ENCODE measurements around the gene ZSCAN26. TPM values are rescaled to one million over a fixed set of nuclear protein-coding genes. Genes with fewer than 3 reads are reported as not detected.
"Not testable (repeated sequence)": the region's sequence is repeated elsewhere in the genome, so short reads cannot be mapped to it uniquely, and the experiment has no call there.

The ZSCAN26 gene
- total and polyA plus RNA-seq, 4 donors: 2.8 to 9.7 (median 6.1) TPM

GRCh38 chr6:28315628-28316027 lies 48.7 kb downstream of the ZSCAN26 start:
- Histone ChIP-seq H3K36me3 (ENCODE audit: control insufficient read depth in 4 of 4, insufficient read depth in 3 of 4, low read depth in 1 of 4, low read length in 3 of 4) (no peaks in the 10 kb centered on the region), H3K27me3 (ENCODE audit: control insufficient read depth in 4 of 4, insufficient read depth in 4 of 4, low read length in 3 of 4) (no peaks in the 10 kb centered on the region), H3K4me3 (ENCODE audit: low read depth in 1 of 3, low read length in 3 of 3) (no peak overlapping the region), H3K27ac (ENCODE audit: low read depth in 1 of 2, low read length in 2 of 2) (no peak overlapping the region), H3K9me3 (ENCODE audit: control insufficient read depth in 4 of 4, low read length in 3 of 4) (peaks cover 0 to 6% (median 4%) of the 10 kb centered on the region in 4 donors), H3K4me1 (ENCODE audit: control insufficient read depth in 4 of 4, insufficient read depth in 4 of 4, low read length in 3 of 4) (no peaks in the 10 kb centered on the region), H3K9ac (ENCODE audit: low read depth in 1 of 2, low read length in 2 of 2) (no peak overlapping the region)
- no peak for DNase-seq (ENCODE audit: low spot score)
- 83% methylated on average over 3 of the region's 3 CpGs for WGBS
- TF ChIP-seq, protein P1, sequence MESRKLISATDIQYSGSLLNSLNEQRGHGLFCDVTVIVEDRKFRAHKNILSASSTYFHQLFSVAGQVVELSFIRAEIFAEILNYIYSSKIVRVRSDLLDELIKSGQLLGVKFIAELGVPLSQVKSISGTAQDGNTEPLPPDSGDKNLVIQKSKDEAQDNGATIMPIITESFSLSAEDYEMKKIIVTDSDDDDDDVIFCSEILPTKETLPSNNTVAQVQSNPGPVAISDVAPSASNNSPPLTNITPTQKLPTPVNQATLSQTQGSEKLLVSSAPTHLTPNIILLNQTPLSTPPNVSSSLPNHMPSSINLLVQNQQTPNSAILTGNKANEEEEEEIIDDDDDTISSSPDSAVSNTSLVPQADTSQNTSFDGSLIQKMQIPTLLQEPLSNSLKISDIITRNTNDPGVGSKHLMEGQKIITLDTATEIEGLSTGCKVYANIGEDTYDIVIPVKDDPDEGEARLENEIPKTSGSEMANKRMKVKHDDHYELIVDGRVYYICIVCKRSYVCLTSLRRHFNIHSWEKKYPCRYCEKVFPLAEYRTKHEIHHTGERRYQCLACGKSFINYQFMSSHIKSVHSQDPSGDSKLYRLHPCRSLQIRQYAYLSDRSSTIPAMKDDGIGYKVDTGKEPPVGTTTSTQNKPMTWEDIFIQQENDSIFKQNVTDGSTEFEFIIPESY (IDR thresholded peaks at IDR 0.05): no peak
- TF ChIP-seq, protein P2, sequence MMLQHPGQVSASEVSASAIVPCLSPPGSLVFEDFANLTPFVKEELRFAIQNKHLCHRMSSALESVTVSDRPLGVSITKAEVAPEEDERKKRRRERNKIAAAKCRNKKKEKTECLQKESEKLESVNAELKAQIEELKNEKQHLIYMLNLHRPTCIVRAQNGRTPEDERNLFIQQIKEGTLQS (IDR thresholded peaks at IDR 0.05): no peak
- no peak for TF ChIP-seq HNF4A (conservative IDR thresholded peaks at IDR 0.05)
- TF ChIP-seq, protein P3, sequence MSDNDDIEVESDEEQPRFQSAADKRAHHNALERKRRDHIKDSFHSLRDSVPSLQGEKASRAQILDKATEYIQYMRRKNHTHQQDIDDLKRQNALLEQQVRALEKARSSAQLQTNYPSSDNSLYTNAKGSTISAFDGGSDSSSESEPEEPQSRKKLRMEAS (IDR thresholded peaks at IDR 0.05): no peak

DNA sequence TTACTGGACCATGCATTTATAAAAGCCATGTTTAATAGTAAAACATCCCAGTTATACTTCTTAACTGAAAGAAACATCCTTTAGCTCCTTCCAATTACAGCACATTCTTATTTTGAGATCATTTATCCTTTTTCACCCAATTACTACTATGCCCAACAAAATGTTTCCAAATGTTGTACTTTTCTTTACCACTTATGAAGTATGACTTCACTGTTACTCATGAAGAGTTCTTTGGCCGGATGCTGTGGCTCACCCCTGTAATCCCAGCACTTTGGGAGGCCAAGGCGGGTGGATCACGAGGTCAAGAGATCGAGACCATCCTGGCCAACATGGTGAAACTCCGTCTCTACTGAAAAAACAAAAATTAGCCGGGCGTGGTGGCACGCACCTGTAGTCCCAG lies 50.9 kb downstream of the ZSCAN26 start:
- H3K9me3 ChIP-seq (ENCODE audit: control insufficient read depth in 4 of 4, low read length in 3 of 4); H3K36me3 ChIP-seq (ENCODE audit: control insufficient read depth in 4 of 4, insufficient read depth in 3 of 4, low read depth in 1 of 4, low read length in 3 of 4); H3K4me3 ChIP-seq (ENCODE audit: low read depth in 1 of 3, low read length in 3 of 3); H3K27ac ChIP-seq (ENCODE audit: low read depth in 1 of 2, low read length in 2 of 2); H3K4me1 ChIP-seq (ENCODE audit: control insufficient read depth in 4 of 4, insufficient read depth in 4 of 4, low read length in 3 of 4); DNase-seq (ENCODE audit: low spot score); H3K27me3 ChIP-seq (ENCODE audit: control insufficient read depth in 4 of 4, insufficient read depth in 4 of 4, low read length in 3 of 4); H3K9ac ChIP-seq (ENCODE audit: low read depth in 1 of 2, low read length in 2 of 2): not testable (repeated sequence)
- WGBS: 97% methylated on average over 8 of the region's 8 CpGs

- TF ChIP-seq RAD21 (IDR thresholded peaks at IDR 0.05) (no peak), REST (IDR thresholded peaks at IDR 0.05) (no peak), HNF4G (IDR thresholded peaks at IDR 0.05) (no peak), SP1 (IDR thresholded peaks at IDR 0.05) (no peak), TAF1 (conservative IDR thresholded peaks at IDR 0.05) (no peak), YY1 (IDR thresholded peaks at IDR 0.05) (peak; percentile 30), EGR1 (IDR thresholded peaks at IDR 0.05; ENCODE audit: low read depth in 2 of 2) (no peak), NR2F2 (IDR thresholded peaks at IDR 0.05) (no peak), HNF4A (conservative IDR thresholded peaks at IDR 0.05) (peak in 1 of 2 donors; percentile 70), FOXA2 (IDR thresholded peaks at IDR 0.05) (peak; percentile 56), JUND (IDR thresholded peaks at IDR 0.05) (peak in 1 of 2 donors; percentile 55), FOXA1 (IDR thresholded peaks at IDR 0.05) (no peak), RXRA (IDR thresholded peaks at IDR 0.05) (peak in 1 of 2 donors; percentile 72), GABPA (IDR thresholded peaks at IDR 0.05 in 1 of 2, conservative IDR thresholded peaks at IDR 0.05 in 1 of 2) (peak in 1 of 2 donors; percentile 54)
- TF ChIP-seq, protein P3 (IDR thresholded peaks at IDR 0.05): peak; percentile 52
- TF ChIP-seq, protein P1 (IDR thresholded peaks at IDR 0.05): no peak
- TF ChIP-seq, protein P2 (IDR thresholded peaks at IDR 0.05): no peak
- TF ChIP-seq, protein P4, sequence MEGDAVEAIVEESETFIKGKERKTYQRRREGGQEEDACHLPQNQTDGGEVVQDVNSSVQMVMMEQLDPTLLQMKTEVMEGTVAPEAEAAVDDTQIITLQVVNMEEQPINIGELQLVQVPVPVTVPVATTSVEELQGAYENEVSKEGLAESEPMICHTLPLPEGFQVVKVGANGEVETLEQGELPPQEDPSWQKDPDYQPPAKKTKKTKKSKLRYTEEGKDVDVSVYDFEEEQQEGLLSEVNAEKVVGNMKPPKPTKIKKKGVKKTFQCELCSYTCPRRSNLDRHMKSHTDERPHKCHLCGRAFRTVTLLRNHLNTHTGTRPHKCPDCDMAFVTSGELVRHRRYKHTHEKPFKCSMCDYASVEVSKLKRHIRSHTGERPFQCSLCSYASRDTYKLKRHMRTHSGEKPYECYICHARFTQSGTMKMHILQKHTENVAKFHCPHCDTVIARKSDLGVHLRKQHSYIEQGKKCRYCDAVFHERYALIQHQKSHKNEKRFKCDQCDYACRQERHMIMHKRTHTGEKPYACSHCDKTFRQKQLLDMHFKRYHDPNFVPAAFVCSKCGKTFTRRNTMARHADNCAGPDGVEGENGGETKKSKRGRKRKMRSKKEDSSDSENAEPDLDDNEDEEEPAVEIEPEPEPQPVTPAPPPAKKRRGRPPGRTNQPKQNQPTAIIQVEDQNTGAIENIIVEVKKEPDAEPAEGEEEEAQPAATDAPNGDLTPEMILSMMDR (IDR thresholded peaks at IDR 0.05; ENCODE audit: low read depth, low read length, missing input control): no peak
- Histone ChIP-seq H3K27me3 (ENCODE audit: control insufficient read depth in 4 of 4, insufficient read depth in 4 of 4, low read length in 3 of 4) (no peaks in the 10 kb centered on the region), H3K4me3 (ENCODE audit: low read depth in 1 of 3, low read length in 3 of 3) (no peak overlapping the region), H3K9ac (ENCODE audit: low read depth in 1 of 2, low read length in 2 of 2) (no peak overlapping the region), H3K27ac (ENCODE audit: low read depth in 1 of 2, low read length in 2 of 2) (no peak overlapping the region), H3K4me1 (ENCODE audit: control insufficient read depth in 4 of 4, insufficient read depth in 4 of 4, low read length in 3 of 4) (peaks cover 0 to 12% (median 6%) of the 10 kb centered on the region in 4 donors), H3K9me3 (ENCODE audit: control insufficient read depth in 4 of 4, low read length in 3 of 4) (peaks cover 12 to 33% (median 24%) of the 10 kb centered on the region in 4 donors), H3K36me3 (ENCODE audit: control insufficient read depth in 4 of 4, insufficient read depth in 3 of 4, low read depth in 1 of 4, low read length in 3 of 4) (peaks cover 10 to 26% (median 21%) of the 10 kb centered on the region in 4 donors)
- no peak for DNase-seq (ENCODE audit: low spot score)
- WGBS: 35% methylated on average over 3 of the region's 3 CpGs
Observed at GRCh38 chr6:28322661-28323060, 55.7 kb downstream of the ZSCAN26 start.
